ENCODE data around the gene PRPF40B.
"Not testable (repeated sequence)": the region's sequence is repeated elsewhere in the genome, so short reads cannot be mapped to it uniquely, and the experiment has no call there.

The PRPF40B gene

DNA sequence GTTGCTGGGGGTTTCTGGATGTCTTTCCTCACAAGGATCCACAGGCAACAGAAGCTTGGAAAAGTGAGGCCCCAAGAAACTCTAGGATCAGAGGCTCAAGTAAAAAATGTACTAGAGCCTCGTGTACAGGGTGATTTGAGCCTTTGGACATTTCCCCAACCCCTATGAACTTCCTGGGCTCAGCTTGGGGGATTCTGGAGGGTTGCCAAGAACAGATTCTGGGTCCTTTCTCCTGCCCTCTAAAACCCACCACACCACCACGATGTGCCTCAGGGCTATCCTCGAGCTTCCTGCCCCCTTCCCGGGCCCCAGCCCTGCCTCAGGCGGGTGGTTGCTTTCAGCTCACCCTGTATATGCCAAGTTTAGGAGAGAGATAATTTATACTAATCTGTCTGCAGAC is 18.5 kb upstream of the PRPF40B start:
- Histone ChIP-seq H3F3A (ENCODE audit: insufficient read depth) (no peaks in the 10 kb centered on the region), H3K4me2 (ENCODE audit: low read depth, low read length, poor library complexity, severe bottlenecking) (no peak overlapping the region), H3K79me2 (ENCODE audit: insufficient read depth, low read length) (no peaks in the 10 kb centered on the region), H3K9me3 (ENCODE audit: insufficient read depth, low read length) (no peaks in the 10 kb centered on the region), H3K27me3 (ENCODE audit: low read length) (no peaks in the 10 kb centered on the region), H3K4me3 (ENCODE audit: insufficient read depth, low read length, poor library complexity, severe bottlenecking) (no peak overlapping the region), H3K27ac (ENCODE audit: low read depth, low read length) (no peak overlapping the region), H3K9me2 (replicated peaks; ENCODE audit: insufficient read depth, low read length) (no peaks in the 10 kb centered on the region), H3K36me3 (ENCODE audit: low read length) (no peaks in the 10 kb centered on the region), H2AFZ (ENCODE audit: low read depth, low read length, severe bottlenecking) (no peak overlapping the region), H4K20me1 (ENCODE audit: low read depth, low read length) (no peaks in the 10 kb centered on the region), H3K9ac (ENCODE audit: low read length) (no peak overlapping the region)
- no peak for TF ChIP-seq EZH2phosphoT487 (conservative IDR thresholded peaks at IDR 0.05; ENCODE audit: low read length)
- TF ChIP-seq, protein P1, sequence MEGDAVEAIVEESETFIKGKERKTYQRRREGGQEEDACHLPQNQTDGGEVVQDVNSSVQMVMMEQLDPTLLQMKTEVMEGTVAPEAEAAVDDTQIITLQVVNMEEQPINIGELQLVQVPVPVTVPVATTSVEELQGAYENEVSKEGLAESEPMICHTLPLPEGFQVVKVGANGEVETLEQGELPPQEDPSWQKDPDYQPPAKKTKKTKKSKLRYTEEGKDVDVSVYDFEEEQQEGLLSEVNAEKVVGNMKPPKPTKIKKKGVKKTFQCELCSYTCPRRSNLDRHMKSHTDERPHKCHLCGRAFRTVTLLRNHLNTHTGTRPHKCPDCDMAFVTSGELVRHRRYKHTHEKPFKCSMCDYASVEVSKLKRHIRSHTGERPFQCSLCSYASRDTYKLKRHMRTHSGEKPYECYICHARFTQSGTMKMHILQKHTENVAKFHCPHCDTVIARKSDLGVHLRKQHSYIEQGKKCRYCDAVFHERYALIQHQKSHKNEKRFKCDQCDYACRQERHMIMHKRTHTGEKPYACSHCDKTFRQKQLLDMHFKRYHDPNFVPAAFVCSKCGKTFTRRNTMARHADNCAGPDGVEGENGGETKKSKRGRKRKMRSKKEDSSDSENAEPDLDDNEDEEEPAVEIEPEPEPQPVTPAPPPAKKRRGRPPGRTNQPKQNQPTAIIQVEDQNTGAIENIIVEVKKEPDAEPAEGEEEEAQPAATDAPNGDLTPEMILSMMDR (IDR thresholded peaks at IDR 0.05; ENCODE audit: insufficient read depth, low read length, poor library complexity, severe bottlenecking): no peak

DNA sequence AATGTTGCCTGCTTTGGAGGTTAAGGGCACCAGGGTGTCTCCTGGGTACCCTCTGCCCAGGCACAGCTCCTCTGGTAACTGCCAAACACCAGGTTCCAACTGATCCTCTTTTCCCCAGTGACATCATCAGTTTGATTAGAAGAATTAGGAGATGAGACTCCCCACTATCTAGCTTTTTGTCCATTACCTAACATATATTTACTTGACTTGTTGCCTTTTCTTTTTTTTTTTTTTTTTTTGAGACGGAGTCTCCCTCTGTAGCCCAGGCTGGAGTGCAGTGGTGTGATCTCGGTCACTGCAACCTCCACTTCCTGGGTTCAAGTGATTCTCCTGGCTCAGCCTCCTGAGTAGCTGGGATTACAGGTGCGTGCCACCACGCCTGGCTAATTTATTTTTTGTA is 17.8 kb upstream of the PRPF40B start, which contains the start of gene FAM186B:
Gene FAM186B, minus strand, starts transcription at position 101 of the 400 bp plus-strand sequence. CDS start 162 bp downstream, outside the sequence.
- not testable (repeated sequence) for H3K27ac ChIP-seq (ENCODE audit: low read depth, low read length); H4K20me1 ChIP-seq (ENCODE audit: low read depth, low read length); H3K9me2 ChIP-seq (replicated peaks; ENCODE audit: insufficient read depth, low read length); H3K27me3 ChIP-seq (ENCODE audit: low read length); H3K4me2 ChIP-seq (ENCODE audit: low read depth, low read length, poor library complexity, severe bottlenecking); H3K4me3 ChIP-seq (ENCODE audit: insufficient read depth, low read length, poor library complexity, severe bottlenecking); H3F3A ChIP-seq (ENCODE audit: insufficient read depth); H3K9ac ChIP-seq (ENCODE audit: low read length); H3K36me3 ChIP-seq (ENCODE audit: low read length); H3K9me3 ChIP-seq (ENCODE audit: insufficient read depth, low read length); H2AFZ ChIP-seq (ENCODE audit: low read depth, low read length, severe bottlenecking); H3K79me2 ChIP-seq (ENCODE audit: insufficient read depth, low read length)

DNA sequence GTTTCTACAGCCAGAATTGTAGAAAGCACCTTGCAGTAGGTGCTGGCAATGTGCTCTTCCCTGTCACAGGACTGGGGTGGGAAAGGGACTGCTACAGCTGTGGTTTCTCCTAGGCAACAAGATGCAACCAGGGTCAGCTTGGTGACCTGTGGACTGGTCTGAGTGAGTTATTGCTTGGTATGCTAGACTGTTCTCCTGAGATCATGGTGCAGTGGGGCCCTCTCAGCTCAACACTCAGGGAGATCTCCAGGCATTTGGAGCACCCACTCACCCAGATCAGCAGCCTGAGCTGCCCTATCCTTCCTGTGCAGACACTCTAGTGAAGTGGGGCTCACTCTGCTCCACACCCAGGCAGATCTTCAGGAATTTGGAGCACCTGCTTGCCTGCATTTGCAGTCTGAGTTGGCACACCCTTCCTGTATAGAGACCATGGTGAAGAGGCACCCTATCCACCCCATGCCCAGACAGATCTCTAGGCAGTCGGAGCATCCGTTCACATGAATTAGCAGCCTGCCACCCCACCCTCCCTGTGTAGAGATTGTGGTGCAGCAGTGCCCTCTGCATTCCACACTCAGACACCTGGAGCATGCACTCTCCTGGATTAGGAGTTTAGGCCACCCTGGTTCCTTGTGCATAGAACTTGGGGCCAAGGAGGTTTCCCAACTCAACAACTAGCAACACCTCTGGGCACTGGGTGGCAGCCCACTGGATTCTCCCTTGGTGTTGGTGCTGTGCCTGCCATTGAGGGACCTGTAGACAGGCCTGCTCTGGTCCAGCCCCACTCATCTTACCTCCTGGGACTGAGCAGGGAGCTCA is 14.1 kb upstream of the PRPF40B start:
- Histone ChIP-seq H3K4me3 (ENCODE audit: insufficient read depth, low read length, poor library complexity, severe bottlenecking) (no peak overlapping the region), H3K4me2 (ENCODE audit: low read depth, low read length, poor library complexity, severe bottlenecking) (no peak overlapping the region), H3K36me3 (ENCODE audit: low read length) (no peaks in the 10 kb centered on the region), H3K9me2 (replicated peaks; ENCODE audit: insufficient read depth, low read length) (no peaks in the 10 kb centered on the region), H4K20me1 (ENCODE audit: low read depth, low read length) (no peaks in the 10 kb centered on the region), H3K27ac (ENCODE audit: low read depth, low read length) (no peak overlapping the region), H3K27me3 (ENCODE audit: low read length) (no peaks in the 10 kb centered on the region), H3F3A (ENCODE audit: insufficient read depth) (no peaks in the 10 kb centered on the region), H3K9me3 (ENCODE audit: insufficient read depth, low read length) (no peaks in the 10 kb centered on the region), H3K9ac (ENCODE audit: low read length) (no peak overlapping the region), H2AFZ (ENCODE audit: low read depth, low read length, severe bottlenecking) (no peak overlapping the region), H3K79me2 (ENCODE audit: insufficient read depth, low read length) (no peaks in the 10 kb centered on the region)
- TF ChIP-seq, protein P1 (IDR thresholded peaks at IDR 0.05; ENCODE audit: insufficient read depth, low read length, poor library complexity, severe bottlenecking): no peak
- TF ChIP-seq EZH2phosphoT487 (conservative IDR thresholded peaks at IDR 0.05; ENCODE audit: low read length): no peak

DNA sequence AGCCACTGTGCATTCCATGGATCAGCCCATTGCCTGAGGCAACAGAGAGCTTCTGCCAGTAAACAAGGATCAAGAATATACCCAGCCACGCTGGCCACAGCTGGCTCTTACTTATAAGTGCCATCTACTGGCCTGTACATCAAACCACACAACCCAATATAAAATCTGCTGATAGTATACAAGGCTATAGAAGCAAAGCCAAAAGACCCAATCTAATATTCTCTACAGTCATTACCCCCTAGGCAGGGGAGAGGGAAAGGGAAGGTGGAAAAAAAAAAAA is 13.5 kb upstream of the PRPF40B start:
- H4K20me1 ChIP-seq (ENCODE audit: low read depth, low read length): no peaks in the 10 kb centered on the region
- no peak overlapping the region for H3K4me2 ChIP-seq (ENCODE audit: low read depth, low read length, poor library complexity, severe bottlenecking)
- TF ChIP-seq, protein P1 (IDR thresholded peaks at IDR 0.05; ENCODE audit: insufficient read depth, low read length, poor library complexity, severe bottlenecking): no peak
- no peak for TF ChIP-seq EZH2phosphoT487 (conservative IDR thresholded peaks at IDR 0.05; ENCODE audit: low read length)
- H3K4me3 ChIP-seq (ENCODE audit: insufficient read depth, low read length, poor library complexity, severe bottlenecking): no peak overlapping the region
- no peak overlapping the region for H3K27ac ChIP-seq (ENCODE audit: low read depth, low read length)
- H3F3A ChIP-seq (ENCODE audit: insufficient read depth): no peaks in the 10 kb centered on the region
- H3K36me3 ChIP-seq (ENCODE audit: low read length): no peaks in the 10 kb centered on the region
- H2AFZ ChIP-seq (ENCODE audit: low read depth, low read length, severe bottlenecking): no peak overlapping the region
- no peaks in the 10 kb centered on the region for H3K9me2 ChIP-seq (replicated peaks; ENCODE audit: insufficient read depth, low read length)
- H3K9me3 ChIP-seq (ENCODE audit: insufficient read depth, low read length): no peaks in the 10 kb centered on the region
- no peaks in the 10 kb centered on the region for H3K27me3 ChIP-seq (ENCODE audit: low read length)
- H3K9ac ChIP-seq (ENCODE audit: low read length): no peak overlapping the region
- no peaks in the 10 kb centered on the region for H3K79me2 ChIP-seq (ENCODE audit: insufficient read depth, low read length)

DNA sequence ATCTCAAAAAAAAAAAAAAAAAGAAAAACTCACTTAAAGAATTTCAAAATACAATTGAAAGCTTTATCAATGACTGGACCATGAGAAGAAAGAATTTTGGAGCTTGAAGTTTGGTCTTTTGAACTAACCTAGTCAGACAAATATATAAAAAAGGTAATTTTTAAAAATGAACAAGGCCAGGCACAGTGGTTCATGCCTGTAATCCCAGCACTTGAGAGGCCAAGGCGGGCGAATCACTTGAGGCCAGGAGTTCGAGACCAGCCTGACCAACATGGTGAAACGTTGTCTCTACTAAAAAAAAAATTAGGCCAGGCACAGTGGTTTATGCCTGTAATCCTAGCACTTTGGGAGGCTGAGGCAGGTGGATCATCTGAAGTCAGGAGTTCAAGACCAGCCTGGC is 12.6 kb upstream of the PRPF40B start:
- H3F3A ChIP-seq (ENCODE audit: insufficient read depth); H4K20me1 ChIP-seq (ENCODE audit: low read depth, low read length); H3K4me2 ChIP-seq (ENCODE audit: low read depth, low read length, poor library complexity, severe bottlenecking); H3K4me3 ChIP-seq (ENCODE audit: insufficient read depth, low read length, poor library complexity, severe bottlenecking); H2AFZ ChIP-seq (ENCODE audit: low read depth, low read length, severe bottlenecking); H3K9me2 ChIP-seq (replicated peaks; ENCODE audit: insufficient read depth, low read length); H3K79me2 ChIP-seq (ENCODE audit: insufficient read depth, low read length); H3K27ac ChIP-seq (ENCODE audit: low read depth, low read length); H3K9me3 ChIP-seq (ENCODE audit: insufficient read depth, low read length); H3K36me3 ChIP-seq (ENCODE audit: low read length); H3K9ac ChIP-seq (ENCODE audit: low read length); H3K27me3 ChIP-seq (ENCODE audit: low read length): not testable (repeated sequence)
